Vagina (tissue), 2 donors: ENCODE results near the gene MYLK.

Source experiments
- POLR2A ChIP-seq, 2 donors: fragments of 450-650 bp; IDR thresholded peaks; one replicate each; pipeline ENCODE4 v1.6.1; 2017; ENCODE audit warnings: antibody characterized with exemption in 2 of 2, mild to moderate bottlenecking in 2 of 2, moderate library complexity in 2 of 2
- POLR2AphosphoS5 ChIP-seq, 2 donors: sonication (generic); formaldehyde crosslinking; IDR thresholded peaks; one replicate each; pipeline ENCODE4 v1.9.0; 2017; ENCODE audit warnings: antibody characterized with exemption in 2 of 2, mild to moderate bottlenecking in 2 of 2, low read depth in 1 of 2; ENCODE audit not compliant: insufficient read depth in 1 of 2
- TF ChIP-seq, protein P1 (sequence below), 3 experiments: fragments of 450-650 bp in 2 of 3; fragments of 200-600 bp in 1 of 3; sonication (generic) in 1 of 3; IDR thresholded peaks; one replicate each; pipeline ENCODE4 v1.5.1; 2017 to 2019; ENCODE audit warnings: antibody characterized with exemption in 3 of 3, mild to moderate bottlenecking in 2 of 3, moderate library complexity in 2 of 3

DNA sequence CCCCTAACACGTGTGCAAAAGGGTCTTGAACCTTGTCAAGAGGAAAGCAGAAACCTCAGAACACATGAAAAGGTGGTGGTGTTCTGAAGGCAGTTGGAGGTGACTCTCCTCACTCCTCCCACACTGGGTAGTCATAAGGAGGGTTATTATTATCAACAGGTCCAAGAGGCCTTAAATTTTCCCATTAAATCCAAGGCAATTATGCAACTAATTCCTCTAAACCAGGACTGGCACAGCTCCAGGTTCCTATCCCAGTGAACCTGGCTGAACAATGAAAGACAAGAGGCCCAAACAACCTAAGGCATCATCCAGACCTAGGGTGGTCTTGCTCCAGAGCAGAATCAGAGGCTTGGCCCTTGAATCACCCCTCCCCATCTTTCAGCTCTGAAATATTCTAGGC is 15.0 kb downstream of the MYLK start:
- TF ChIP-seq, protein P1, sequence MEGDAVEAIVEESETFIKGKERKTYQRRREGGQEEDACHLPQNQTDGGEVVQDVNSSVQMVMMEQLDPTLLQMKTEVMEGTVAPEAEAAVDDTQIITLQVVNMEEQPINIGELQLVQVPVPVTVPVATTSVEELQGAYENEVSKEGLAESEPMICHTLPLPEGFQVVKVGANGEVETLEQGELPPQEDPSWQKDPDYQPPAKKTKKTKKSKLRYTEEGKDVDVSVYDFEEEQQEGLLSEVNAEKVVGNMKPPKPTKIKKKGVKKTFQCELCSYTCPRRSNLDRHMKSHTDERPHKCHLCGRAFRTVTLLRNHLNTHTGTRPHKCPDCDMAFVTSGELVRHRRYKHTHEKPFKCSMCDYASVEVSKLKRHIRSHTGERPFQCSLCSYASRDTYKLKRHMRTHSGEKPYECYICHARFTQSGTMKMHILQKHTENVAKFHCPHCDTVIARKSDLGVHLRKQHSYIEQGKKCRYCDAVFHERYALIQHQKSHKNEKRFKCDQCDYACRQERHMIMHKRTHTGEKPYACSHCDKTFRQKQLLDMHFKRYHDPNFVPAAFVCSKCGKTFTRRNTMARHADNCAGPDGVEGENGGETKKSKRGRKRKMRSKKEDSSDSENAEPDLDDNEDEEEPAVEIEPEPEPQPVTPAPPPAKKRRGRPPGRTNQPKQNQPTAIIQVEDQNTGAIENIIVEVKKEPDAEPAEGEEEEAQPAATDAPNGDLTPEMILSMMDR (IDR thresholded peaks at IDR 0.05): no peak
- no peak for TF ChIP-seq POLR2A (IDR thresholded peaks at IDR 0.05)
- no peak for TF ChIP-seq POLR2AphosphoS5 (IDR thresholded peaks at IDR 0.05; ENCODE audit: insufficient read depth in 1 of 2, low read depth in 1 of 2)
